GM21390 (cell line): Measurements from ENCODE around the gene CCDC88C.

Experiments
- ATAC-seq: cut with Tn5 transposase; IDR thresholded peaks from one replicate; pipeline ENCODE4 v1.9.1; 2021; ENCODE audit not compliant: unreplicated experiment

The CCDC88C gene

GRCh38 chr14:91380610-91381371 lies 36.8 kb downstream of the CCDC88C start:
- ATAC-seq, result no peak

DNA sequence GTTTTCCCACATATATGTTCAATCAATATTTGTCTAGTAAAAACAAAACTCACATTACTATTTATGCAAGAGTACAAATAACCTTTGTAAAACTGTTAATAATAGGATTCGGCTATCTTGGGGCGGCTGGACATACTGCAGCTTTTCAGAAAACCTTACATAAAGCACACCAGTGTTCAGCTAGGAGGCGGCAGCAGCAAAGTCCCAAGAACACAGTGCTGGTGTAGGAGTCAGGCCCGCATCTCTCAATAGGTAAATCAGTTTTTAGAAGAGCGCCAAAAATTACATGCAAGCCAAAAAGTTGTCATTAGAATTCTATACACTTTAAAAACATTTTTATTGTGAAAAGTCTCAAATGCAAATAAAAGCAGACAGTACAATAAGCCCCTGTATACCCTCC lies 37.5 kb downstream of the CCDC88C start:
- no peak for ATAC-seq

GRCh38 chr14:91379579-91379932 lies 38.1 kb downstream of the CCDC88C start:
- no peak for ATAC-seq

DNA sequence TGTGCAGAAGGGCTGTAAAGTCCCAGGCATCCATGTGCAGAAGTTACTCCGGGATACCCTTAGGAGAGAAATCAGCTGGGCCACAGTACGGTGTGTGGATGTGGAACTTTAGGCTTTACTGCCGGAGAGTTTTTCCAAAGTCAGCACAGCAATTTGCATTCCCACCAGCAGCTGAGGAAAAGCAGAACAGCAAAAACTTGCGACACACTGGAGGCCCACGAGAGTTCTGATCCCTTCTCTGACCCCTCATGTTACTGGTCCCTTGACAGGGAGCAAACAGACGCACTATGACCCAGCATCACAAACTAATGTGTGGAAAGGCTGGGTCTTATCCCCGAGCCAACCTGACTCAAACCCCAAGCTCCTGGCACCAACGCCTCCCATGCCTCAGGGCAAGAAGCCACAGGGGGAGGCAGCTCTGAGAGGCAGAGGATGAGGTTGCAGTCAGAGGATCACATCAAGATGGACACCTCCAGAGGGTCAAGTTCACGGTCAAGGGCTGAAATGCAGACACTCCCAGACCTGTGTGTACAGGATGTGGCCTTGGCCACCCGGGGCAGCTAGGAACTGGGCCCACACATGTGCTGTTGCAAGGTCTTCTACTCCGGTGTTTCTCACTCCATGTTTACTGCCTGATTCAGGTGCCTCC lies 38.6 kb downstream of the CCDC88C start:
- no peak for ATAC-seq

DNA sequence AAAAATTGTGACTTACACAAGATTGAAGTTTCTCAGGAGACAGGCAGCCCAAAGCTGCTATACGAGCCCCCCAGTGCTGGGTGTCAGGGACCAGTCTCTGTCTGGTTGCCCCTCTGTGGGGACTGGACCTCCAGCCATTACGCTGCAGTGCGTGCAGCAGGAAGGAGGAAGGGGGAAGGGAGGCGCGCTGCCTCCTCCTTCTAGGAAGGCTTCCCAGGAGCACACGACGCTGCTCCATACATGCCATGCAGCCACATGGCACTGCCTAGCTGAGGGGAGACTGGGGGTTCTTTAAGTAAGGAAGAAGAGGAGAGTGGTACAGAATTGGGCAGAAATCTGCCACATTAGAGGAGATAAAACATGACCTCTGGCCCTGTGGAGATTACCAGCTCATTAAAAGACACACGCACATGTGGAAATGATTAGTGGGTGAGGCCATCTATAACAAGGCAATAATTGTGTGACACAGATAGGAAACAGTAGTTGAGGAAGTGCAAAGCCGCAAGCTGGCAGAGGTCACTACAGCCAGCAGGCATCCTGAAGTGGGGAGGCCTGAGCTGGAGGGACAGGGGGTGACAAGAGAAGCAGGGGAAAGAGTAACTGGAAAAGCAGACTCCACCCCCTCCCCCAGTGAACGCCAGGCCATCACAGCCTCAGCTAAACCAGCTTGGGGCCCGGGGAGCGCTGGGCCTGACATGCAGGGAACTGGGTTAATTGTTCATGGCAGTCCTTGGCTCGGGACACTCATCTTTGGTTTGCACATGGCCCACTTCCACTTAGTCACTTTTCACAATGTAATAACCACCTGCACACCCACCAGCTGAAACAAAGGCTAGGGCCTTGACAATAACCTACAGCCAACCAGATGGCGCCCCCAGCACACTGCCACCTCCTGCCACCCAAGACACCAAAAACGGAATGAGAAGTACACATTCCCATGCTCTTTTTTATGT lies 39.6 kb downstream of the CCDC88C start:
- no peak for ATAC-seq

DNA sequence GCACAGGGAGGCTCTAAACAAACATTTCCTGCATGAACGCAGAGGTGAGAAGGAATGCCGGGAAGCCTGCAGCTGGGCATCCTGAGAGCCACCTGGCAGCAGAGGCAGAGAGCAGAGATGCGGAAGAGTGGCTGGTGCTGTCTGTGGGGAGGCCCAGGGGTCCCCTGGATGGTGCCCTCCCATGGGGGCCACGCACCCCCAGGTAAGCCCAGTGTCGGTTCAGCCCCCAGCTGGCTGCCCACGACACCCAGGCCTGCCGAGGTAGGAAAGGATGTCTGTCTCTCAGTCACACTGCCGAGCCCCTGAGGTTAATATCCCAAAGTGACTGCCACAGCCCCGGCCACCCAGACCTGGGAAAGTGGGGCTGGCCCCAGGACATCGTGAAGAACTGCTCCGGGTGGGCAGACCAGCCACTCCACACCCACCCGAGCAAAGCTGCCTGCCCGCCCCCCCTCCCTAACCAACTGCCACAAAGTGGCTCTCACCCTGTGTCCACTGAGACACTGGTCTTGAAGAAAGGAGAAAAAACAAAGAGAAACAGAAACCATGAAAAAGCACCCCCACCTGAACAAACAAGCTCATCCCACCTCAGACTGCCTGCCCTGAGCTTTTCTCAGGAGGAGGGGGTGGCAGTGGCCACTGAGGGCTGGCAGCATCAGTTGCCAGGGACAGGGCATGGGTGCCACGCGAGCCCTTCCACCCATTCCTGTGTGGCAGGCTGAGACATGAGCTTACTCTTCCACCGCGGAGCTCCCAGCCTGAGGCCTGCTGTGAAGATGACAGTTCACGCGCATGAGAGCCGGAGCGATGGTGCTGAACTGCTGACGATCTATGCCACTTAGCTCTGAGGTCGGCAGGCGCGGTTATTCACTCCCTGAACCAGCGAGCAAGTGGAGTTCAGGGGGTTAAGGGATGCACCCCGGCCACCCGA lies 40.8 kb downstream of the CCDC88C start:
- ATAC-seq, result no peak

DNA sequence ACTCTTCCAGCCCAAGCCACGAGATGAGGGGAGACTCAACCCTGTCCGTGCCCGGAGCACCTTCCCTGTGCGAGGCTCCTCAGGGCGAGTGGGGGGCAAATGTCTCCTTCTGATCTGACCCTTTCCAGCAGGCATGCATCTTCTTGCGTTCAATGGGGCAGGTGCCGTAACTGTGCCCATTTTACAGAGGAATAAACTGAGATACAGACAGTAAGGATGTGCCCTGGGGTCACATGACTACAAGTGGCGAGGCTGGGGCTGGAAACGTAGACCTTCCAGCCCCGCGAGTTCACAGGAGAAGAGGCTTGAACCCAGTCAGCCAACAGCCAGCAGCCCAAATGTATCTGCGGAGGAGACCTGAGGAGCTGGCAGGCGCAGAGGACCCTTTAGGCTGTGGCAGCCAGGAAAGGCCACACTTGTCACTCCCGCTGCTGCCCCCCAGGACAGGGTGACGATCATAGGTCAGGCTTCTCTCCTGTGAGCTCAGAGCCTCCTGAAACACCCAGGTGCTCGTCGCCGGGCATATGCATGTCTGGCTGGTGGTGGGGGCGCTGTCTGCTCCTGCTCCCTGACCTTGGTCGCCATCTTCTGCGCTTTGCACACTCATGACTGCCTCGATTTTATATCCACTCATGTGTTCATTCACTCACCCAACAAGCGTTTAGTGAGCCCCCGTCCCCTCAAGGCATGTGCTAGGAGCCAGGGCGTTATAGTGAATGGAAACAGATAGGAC lies 41.7 kb downstream of the CCDC88C start:
- no peak for ATAC-seq

DNA sequence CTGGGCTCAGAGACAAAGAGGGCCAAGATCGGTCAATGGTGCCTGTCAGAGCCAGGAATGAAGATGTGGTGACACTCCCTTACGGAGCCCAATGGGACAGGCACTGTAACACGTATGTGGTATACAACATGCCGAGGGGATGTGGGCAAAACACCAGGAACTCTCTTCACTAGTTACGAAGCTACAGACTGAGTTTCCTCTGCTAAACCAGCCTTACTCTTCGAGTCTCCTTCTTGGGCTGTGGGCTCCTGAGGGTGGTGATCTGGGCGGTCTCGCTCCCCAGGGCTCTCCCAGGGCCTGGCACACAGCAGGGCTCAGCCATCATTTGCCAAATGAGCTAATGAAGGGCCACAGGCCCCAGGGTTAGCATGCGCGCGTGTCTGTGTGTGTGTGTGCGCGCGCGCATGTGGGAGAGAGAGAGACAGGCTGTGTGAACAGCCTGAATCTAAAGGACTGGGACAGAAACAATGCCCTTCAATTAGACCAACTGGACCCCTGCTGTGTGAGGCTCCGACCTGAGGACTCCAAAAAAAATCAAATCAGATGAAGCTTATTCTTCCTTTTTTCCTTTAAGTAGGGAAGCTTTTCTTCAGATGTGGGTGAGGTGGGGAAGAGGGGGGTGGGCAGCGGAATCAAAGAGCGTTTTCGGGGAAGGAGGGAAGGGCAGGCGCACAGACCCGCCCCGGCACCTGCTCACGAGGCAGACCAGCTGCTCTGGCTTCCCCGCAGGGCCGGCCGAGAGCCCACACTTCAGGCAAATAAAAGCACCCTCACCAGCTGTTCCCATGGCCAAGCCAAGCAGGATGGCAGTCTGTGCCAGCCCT lies 42.5 kb downstream of the CCDC88C start:
- ATAC-seq, result no peak

DNA sequence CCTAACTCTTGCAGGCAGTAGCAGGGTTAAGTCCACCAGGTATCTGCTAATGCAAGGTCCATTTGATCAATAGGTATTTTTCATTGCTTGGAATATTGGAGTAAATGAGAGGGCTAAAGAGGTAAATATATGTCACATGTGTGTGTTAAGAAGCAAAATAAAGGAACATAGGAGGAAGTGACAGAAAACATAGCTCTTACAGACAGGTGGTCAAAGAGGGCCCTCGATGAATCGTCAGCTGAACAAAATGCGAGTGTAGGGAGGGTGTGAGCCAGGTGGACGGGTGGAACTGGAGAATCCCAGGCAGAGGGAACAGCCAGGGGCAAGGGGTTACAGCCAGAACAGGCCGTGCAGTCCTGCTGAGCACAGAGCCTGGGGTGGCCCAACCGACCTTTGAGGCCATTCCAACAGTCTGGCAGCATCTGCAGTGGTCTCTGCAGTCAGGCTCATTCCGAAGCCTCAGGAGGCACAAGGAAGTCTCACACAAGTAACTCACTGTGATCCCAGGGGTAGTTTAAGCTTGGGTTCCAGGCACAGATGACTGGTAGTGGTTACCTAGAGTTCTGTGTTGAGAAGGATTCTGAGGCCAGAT lies 43.2 kb downstream of the CCDC88C start:
- no peak for ATAC-seq

GRCh38 chr14:91373591-91374254 lies 43.9 kb downstream of the CCDC88C start:
- peak; percentile 60 for ATAC-seq

DNA sequence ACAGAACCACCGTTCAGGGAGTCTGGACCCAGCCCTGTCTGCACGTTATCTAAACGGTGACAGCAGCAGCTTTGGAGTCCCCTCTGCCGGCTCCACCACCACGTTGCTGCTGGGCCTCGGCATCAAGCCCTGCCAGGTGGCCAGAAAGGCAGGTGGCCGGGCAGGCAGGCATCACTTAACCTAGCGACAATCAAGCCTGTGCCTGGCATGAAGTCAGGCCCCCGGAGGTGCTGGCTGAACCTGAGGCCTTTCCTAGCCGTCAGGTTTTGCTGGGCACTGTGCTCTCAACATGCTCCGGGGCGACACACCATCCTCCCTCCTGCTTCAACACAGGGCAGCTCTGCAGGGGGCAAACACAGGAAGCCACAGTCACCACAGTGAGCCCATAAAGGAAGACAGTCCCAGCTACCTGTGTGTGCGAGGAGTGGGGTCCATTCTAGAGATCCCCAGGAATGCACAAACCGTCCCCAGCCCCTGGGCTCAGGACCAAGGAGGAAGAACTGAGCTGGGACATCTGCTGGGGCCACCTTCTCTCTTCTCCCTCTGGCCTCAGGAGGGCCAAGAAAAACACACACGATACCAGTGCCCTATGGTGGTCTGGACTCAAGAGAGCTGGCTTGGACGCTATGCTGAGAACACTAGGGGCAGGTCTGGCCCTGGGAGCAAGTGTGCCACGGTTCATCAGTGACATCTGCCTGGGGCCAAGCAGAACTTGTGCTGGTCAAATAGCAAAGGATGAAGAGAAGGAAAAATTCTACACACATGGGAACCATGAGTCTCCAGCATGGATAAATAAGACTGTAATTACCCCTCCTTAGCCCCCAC lies 44.7 kb downstream of the CCDC88C start:
- ATAC-seq, result peak; percentile 28

DNA sequence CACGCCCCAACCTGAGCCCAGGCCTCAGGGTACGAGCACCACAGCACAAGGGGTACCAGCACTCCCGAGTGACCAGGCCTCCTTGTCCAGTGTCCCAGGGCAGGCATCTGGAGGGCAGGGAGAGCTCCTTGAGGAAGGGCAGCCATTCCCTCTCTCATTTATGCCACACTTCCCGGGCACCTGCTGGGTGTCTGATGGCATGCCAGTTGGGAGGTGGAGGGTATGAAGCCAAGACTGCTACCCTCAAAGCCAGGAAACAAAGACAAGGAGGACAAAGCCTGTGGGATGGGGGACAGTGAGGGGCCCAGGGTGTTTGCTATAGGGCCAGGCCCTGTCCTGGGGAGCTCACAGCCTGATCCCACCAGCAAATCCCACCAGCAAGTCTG lies 45.6 kb downstream of the CCDC88C start:
- ATAC-seq, result no peak

GRCh38 chr14:91371011-91371989 lies 46.3 kb downstream of the CCDC88C start:
- ATAC-seq, result no peak

GRCh38 chr14:91369628-91370445 lies 47.8 kb downstream of the CCDC88C start:
- ATAC-seq, result no peak

DNA sequence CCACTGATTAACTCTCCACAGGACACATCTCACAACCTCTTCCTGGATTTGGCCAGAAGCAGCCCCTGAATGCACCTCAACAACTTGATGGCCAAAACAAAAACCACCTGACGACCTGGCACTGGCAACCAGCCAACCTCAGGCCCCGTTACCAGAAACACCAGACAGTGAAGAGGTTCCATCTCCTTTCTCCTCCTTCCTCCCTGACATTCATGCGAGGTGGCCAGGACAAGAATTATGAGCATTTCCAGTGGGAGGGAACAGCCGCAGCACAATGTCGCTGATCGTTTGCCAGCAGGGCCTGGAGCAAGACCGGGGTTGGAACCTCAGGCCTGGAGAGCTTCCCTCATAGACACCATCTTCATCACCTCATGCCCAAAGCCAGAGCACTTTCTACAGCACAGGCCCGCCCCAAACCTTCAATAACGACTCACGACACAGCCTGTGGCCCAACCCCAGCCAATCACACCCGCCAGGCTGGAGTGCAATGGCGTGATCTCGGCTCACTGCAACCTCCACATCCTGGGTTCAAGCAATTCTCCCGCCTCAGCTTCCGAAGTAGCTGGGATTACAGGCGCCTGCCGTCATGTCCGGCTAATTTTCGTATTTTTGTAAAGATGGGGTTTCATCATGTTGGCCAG lies 48.7 kb downstream of the CCDC88C start:
- no peak for ATAC-seq
